ENCODE results near the gene PSMD11.

The PSMD11 gene

DNA sequence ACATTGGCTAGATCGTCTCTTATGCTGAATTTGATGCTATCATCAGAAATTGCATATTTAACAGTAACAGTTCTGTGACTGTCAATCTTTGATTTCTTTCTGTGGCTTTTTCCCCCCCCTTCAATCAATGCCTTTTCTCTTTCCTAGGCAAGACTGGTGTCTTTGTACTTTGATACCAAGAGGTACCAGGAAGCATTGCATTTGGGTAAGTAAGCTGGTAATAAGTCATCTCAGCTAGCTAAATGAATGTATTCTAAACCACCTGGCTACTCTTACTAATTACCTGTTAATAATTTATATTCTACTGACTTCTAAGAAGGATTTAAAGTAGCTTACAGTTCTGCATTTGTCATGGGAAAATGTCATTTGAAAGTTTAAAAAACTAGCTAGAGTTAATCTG, 20.1 kb downstream of the PSMD11 start:
- no peak for DNase-seq (ENCODE audit: low read depth in 2 of 2)

DNA sequence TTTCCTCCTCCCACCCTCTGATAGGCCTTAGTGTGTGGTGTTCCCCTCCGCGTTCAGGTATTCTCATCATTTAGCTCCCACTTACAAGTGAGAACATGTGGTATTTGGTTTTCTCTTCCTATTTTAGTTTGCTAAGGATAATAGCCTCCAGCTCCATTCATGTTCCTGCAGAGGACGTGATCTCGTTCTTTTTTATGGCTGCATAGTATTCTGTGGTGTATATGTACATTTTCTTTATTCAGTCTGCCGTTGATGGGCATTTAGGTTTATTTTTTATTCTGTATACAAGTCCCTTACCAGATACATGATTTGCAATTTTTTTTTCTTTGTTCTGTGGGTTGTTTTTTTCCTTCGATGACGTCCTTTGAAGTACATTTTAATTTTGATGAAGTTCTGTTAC, 23.6 kb downstream of the PSMD11 start:
- DNase-seq (ENCODE audit: low read depth in 2 of 2) = no peak

- no peak for DNase-seq (ENCODE audit: low read depth in 2 of 2)
Observed at GRCh38 chr17:32470405-32471167, 26.3 kb downstream of the PSMD11 start.

GRCh38 chr17:32471652-32472051, 27.3 kb downstream of the PSMD11 start:
- DNase-seq (ENCODE audit: low read depth in 2 of 2) = no peak

- no peak for DNase-seq (ENCODE audit: low read depth in 2 of 2)
Observed at GRCh38 chr17:32475258-32475657, 30.9 kb downstream of the PSMD11 start.

GRCh38 chr17:32477220-32477619, 32.9 kb downstream of the PSMD11 start:
- DNase-seq (ENCODE audit: low read depth in 2 of 2) = no peak

DNA sequence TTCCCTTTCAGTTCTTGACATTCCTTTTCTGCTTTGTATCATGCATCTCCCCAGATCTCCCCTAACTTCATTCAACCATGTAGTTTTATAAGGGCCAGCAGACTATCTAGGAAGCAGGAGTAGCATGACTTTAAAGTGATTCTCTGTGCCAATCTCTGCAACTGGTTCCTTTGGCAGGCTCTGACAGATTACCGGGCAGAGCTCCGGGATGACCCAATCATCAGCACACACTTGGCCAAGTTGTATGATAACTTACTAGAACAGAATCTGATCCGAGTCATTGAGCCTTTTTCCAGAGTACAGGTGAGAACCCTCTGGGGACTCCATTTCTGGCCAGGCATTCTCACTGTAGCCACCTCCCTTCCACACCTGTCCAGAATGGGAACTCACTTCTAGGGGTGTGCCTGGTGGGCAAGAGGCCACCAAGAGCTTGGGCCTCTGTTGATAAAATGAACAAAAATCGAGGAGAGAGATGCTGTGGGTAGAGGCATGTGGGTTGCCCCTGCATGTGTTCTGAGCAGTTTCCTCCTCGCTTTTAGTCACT, 34.8 kb downstream of the PSMD11 start:
- no peak for DNase-seq (ENCODE audit: low read depth in 2 of 2)

- no peak for DNase-seq (ENCODE audit: low read depth in 2 of 2)
Observed at GRCh38 chr17:32481193-32481592, 36.9 kb downstream of the PSMD11 start.

GRCh38 chr17:32482568-32483320, 38.4 kb downstream of the PSMD11 start:
- no peak for DNase-seq (ENCODE audit: low read depth in 2 of 2)

- no peak for DNase-seq (ENCODE audit: low read depth in 2 of 2)
Observed at GRCh38 chr17:32483451-32484019, 39.2 kb downstream of the PSMD11 start.

- DNase-seq (ENCODE audit: low read depth in 2 of 2) = no peak
Observed at GRCh38 chr17:32484041-32484461, 39.7 kb downstream of the PSMD11 start.

DNA sequence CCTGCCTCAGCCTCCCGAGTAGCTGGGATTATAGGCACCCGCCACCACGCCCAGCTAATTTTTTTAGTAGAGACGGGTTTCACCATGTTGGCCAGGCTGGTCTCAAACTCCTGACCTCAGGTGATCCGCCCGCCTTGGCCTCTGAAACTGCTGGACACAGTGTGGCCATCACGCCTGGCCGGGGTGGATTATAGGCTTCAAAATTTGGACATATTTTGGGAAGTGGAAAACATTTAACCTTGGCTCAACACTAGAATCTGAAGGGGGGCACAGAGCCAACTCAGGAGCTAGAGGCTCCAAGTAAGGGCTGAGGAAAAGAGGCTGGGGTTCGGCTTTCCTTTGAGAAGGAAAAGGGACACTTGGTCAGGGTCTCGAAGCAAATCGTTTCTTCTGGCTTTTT, 40.3 kb downstream of the PSMD11 start:
- no peak for DNase-seq (ENCODE audit: low read depth in 2 of 2)

DNA sequence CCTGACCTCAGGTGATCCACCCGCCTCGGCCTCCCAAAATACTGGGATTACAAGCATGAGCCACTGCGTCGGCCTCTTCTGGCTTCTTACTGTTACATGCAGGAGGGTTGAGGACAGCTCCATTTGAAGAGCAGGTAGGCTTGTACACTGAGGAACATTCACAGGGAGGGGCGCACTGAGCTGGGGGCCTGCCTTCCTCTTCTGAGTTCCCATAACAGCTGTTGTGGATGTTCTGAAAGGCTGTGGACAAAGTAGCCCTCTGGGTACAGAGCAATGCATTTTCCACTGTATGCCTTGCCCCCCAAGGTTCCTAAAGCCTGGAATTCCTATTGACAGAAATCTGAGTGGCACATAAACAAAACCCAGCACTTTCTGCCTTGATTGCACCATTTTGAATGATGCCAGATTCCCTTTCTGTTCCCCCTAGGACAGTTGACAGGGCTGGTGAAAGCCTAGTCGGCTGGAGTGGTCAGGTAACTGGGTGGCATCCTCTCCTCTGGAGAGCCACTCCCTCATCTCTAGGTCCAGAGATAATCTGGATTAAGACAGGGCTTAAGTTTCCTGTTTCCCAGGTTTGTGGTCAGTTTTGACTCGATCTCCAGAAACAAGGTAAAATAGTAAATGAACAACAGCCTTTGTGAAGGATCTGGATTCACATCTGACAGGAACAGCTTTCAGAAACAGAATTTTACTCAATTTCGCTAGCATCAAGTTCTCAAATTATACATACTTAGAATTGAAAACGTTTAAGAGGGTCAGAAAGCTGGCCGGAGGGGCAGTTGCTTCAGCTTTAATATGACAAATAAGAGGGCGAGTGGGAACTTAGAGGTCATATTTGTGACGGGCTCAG, 41.2 kb downstream of the PSMD11 start:
- no peak for DNase-seq (ENCODE audit: low read depth in 2 of 2)

- DNase-seq (ENCODE audit: low read depth in 2 of 2) = peak; percentile 55 to 61
Observed at GRCh38 chr17:32486111-32486700, 41.9 kb downstream of the PSMD11 start.

DNA sequence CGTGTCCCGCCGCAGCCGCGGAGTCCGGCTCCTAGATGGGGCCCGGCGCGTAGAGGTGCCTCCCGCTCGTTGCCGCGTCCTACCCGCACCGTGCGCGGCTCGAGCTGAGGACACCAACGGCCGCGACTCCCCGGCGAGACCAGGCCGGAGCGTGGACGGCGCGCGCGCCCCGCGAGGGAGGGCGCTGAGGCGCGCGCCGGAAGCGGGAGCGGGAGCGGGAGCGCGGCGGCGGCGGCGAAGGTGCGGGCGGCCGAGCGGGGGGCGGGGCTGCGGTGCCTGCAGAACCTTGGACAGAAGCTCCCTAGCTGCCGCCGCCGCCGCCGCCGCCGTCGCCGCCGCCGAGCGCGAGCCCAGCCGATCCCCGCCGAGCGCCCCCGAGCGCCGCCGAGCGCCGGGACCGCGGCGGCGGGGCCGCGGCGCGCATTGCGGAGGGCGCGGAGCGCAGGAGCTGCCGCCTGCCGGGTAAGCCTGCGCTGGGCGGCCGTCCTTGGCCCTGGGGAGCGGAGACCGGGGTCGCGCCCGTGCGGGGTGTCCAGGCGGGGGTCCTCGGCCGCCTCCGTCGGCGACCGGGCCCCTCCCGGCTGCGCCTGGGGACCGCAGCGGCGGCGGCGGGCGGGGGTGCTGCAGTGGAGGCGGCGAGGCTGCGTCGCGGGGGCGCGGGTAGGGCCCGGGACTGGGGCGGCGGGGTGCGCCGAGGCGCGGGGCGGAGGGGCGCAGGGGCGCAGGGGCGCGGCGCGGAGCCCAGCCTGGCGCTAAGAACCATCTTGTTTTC, 42.6 kb downstream of the PSMD11 start, which contains the start of gene CDK5R1:
CDK5R1 (plus strand) TSS at position 293 of the 772 bp plus-strand sequence. CDS start 628 bp downstream, outside the sequence.
- DNase-seq (ENCODE audit: low read depth in 2 of 2) = peak; percentile 61 to 69

DNA sequence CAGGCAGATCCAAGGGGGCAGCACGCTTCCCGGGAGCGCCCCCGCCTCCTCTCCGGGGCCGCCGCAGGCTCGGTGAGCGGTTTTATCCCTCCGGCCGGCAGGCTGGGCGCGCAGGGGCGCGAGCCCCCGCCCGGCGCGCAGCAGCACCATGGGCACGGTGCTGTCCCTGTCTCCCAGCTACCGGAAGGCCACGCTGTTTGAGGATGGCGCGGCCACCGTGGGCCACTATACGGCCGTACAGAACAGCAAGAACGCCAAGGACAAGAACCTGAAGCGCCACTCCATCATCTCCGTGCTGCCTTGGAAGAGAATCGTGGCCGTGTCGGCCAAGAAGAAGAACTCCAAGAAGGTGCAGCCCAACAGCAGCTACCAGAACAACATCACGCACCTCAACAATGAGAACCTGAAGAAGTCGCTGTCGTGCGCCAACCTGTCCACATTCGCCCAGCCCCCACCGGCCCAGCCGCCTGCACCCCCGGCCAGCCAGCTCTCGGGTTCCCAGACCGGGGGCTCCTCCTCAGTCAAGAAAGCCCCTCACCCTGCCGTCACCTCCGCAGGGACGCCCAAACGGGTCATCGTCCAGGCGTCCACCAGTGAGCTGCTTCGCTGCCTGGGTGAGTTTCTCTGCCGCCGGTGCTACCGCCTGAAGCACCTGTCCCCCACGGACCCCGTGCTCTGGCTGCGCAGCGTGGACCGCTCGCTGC, 43.3 kb downstream of the PSMD11 start:
- DNase-seq (ENCODE audit: low read depth in 2 of 2) = no peak

DNA sequence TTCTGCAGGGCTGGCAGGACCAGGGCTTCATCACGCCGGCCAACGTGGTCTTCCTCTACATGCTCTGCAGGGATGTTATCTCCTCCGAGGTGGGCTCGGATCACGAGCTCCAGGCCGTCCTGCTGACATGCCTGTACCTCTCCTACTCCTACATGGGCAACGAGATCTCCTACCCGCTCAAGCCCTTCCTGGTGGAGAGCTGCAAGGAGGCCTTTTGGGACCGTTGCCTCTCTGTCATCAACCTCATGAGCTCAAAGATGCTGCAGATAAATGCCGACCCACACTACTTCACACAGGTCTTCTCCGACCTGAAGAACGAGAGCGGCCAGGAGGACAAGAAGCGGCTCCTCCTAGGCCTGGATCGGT, 43.9 kb downstream of the PSMD11 start:
- no peak for DNase-seq (ENCODE audit: low read depth in 2 of 2)

GRCh38 chr17:32488604-32489180, 44.4 kb downstream of the PSMD11 start:
- DNase-seq (ENCODE audit: low read depth in 2 of 2) = no peak

GRCh38 chr17:32489320-32490100, 45.2 kb downstream of the PSMD11 start:
- no peak for DNase-seq (ENCODE audit: low read depth in 2 of 2)

Measured in stimulated activated CD4-positive, alpha-beta T cell treated with anti-CD3 and anti-CD28 coated beads, Interleukin-4, amount 100 ng/mL, for 48 hours (primary cell).